ENCODE results near the gene NAIP. TPM values are rescaled to one million over a fixed set of nuclear protein-coding genes. Genes with fewer than 3 reads are reported as not detected.
"Not testable (repeated sequence)": the region's sequence is repeated elsewhere in the genome, so short reads cannot be mapped to it uniquely, and the experiment has no call there.

Gene NAIP
- total RNA-seq, result 10 to 100 TPM in 2 of 4 donors, 1 to 10 TPM in 2; 6.5 to 21.0 (median 12.8) TPM

GRCh38 chr5:71025289-71025953 lies at the start of gene NAIP:
Gene NAIP, minus strand, starts transcription at chr5:71025339. Its CDS starts 12,424 bp downstream, at chr5:71012915.
- H3K9me3 ChIP-seq; intact Hi-C loops (cut with DNase I): not testable (repeated sequence)
- no CpG with 5 or more reads among the region's 8 CpGs for WGBS

DNA sequence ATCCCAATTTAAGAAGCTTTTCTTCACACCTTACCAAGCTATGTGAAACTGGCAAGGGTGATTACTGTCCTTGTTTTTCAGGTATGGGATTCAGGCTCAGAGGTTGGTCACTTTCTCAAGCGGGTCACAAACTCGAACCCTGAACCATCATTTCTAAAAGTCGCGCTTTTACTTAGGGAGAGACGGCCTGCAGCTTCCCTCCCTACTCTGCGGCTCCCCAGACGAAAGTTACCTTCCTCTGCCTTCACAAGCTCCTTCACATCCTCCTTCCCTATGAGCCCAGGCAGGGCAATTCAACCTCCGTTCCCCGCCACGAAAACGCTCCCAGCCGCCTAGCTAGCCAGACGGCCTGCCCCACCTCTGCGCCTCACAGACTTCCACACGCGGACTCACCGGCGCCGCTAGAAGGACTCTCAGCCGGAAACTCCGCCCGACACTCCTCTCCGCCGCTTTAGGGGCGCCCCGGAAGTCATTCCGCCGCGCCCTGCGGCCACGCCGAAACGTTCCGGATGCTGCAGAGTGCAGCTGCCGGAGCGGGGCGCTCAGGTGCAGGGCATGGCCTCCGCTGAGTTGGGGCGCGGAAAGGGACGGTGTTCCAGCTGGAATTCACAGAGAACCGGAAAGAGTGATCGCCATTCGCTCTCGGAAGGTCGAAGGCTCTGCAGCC lies 42.3 kb upstream of the NAIP start, which contains the start of gene GTF2H2:
GTF2H2 (minus strand) TSS at position 415 of the 667 bp plus-strand sequence. CDS start 4,913 bp downstream, outside the sequence.
- H3K27me3 ChIP-seq; H3K36me3 ChIP-seq; H3K4me1 ChIP-seq; H3K9me3 ChIP-seq; H3K4me3 ChIP-seq; intact Hi-C loops (cut with DNase I); DNase-seq (ENCODE audit: extremely low spot score); H3K27ac ChIP-seq (replicated peaks in 1 of 4): not testable (repeated sequence)
- no CpG with 5 or more reads among the region's 46 CpGs for WGBS

More at GRCh38 chr5:71025289-71025953, at the start of gene NAIP:
- H3K27ac ChIP-seq (replicated peaks in 1 of 4); H3K36me3 ChIP-seq; H3K27me3 ChIP-seq; H3K4me1 ChIP-seq; DNase-seq (ENCODE audit: extremely low spot score); H3K4me3 ChIP-seq: not testable (repeated sequence)

DNA sequence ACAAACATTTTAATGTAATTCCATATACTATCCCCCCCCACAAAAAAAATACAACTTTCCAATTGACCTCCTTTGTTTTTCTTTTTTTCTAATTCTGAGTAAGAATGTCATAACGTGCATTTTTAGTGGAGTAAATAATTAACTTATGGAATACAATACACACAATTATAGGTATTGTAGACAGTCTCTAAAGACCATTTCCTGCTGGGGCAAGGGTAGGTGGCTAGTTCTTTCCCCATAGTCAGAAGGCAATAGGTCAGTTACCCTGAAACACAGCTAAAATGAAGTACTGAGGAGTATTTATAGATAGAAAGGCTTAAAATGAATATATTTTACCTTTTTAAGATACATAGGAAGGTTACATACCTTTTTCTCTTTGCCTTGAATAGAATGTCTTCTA lies 36.2 kb upstream of the NAIP start:
- H3K36me3 ChIP-seq; H3K9me3 ChIP-seq; H3K27me3 ChIP-seq; DNase-seq (ENCODE audit: extremely low spot score); H3K4me1 ChIP-seq; intact Hi-C loops (cut with DNase I); H3K4me3 ChIP-seq; H3K27ac ChIP-seq (replicated peaks in 1 of 4): not testable (repeated sequence)
- WGBS, result no CpG with 5 or more reads among the region's 1 CpG

GRCh38 chr5:71059426-71059825 lies 34.3 kb upstream of the NAIP start:
- intact Hi-C loops (cut with DNase I); DNase-seq (ENCODE audit: extremely low spot score); H3K4me1 ChIP-seq; H3K4me3 ChIP-seq; H3K36me3 ChIP-seq; H3K9me3 ChIP-seq; H3K27ac ChIP-seq (replicated peaks in 1 of 4); H3K27me3 ChIP-seq: not testable (repeated sequence)
- WGBS, result no CpG with 5 or more reads among the region's 3 CpGs

DNA sequence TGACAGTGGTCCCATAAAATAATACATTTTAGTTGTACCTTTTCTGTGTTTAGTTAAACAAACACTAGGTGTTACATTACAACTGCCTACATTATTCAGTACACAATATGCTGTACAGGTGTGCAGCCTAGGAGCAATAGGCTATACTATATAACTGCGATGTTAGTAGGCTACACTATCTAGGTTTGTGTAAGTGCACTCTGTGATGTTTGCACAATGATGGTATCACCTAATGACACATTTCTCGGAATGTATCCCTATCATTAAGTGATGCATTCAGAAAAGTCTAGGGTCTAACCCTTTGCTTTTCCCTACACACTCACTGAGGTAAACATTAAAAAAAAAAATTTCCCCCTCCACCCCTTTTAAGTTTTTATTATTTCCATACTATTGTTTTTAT lies 19.7 kb upstream of the NAIP start:
- WGBS, result 80% methylated on average over 1 of the region's 2 CpGs

DNA sequence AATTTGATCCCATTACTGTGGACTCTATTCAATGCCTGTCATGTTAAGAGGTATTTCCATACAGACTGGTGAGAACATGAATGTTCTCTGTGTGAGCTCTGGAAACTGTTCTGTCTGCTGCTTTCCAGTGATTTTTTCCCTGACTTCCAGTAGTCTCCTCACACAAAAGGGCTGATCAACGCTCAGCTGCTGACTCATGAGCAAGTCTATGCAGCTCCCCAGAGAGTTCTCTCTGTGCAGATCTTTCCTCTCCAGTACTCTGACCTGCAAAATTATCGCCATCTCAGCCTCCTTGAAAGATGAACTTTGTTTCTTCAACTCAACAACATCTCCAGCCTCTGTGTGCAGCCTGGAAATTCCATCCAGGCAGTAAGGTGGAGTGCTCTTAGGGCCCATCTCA lies 19.0 kb upstream of the NAIP start:
- intact Hi-C loops (cut with DNase I); H3K9me3 ChIP-seq; H3K4me3 ChIP-seq; H3K27ac ChIP-seq (replicated peaks in 1 of 4); H3K27me3 ChIP-seq; H3K36me3 ChIP-seq; H3K4me1 ChIP-seq; DNase-seq (ENCODE audit: extremely low spot score): not testable (repeated sequence)
- WGBS, result no CpG with 5 or more reads among the region's 2 CpGs

More for the DNA sequence above, 19.7 kb upstream of the NAIP start:
- H3K9me3 ChIP-seq; H3K4me1 ChIP-seq; DNase-seq (ENCODE audit: extremely low spot score); H3K36me3 ChIP-seq; H3K27ac ChIP-seq (replicated peaks in 1 of 4); H3K4me3 ChIP-seq; intact Hi-C loops (cut with DNase I); H3K27me3 ChIP-seq: not testable (repeated sequence)

DNA sequence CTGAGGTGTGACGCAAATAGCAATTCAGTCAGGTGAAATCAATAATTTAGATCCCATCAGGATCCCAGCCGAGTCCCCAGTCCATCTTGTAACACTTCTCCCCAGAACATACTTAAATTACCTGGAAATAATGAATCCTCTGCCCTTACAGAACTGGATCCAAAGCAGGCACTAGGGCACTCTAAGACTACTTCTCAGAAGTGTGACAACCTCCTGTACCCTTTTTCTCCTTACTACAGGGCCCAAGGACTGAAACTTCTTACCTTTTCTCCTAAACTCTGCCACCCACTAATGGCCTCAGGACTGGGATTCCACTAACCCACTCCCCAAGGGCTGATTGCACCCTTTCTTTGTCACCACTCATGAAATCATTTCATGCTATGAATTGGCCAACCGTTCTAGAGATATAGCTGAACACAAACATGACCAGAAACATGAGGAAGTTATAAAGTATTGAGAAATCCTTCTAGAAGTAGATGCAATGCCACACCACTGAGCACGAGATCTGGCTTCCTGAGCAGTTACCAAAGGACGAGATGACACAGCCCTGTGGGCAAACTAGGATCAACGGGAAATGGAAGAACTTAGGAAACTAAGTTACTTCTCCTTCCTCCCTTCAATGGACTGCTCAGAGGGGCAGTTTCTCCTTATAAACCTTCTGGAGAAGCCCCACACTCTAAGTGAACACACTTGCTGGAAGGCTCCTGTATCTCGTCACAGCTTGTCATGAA lies 6.1 kb upstream of the NAIP start:
- intact Hi-C loops (cut with DNase I); H3K9me3 ChIP-seq; H3K4me3 ChIP-seq; DNase-seq (ENCODE audit: extremely low spot score); H3K27me3 ChIP-seq; H3K4me1 ChIP-seq; H3K27ac ChIP-seq (replicated peaks in 1 of 4); H3K36me3 ChIP-seq: not testable (repeated sequence)
- WGBS, result no CpG with 5 or more reads among the region's 7 CpGs

DNA sequence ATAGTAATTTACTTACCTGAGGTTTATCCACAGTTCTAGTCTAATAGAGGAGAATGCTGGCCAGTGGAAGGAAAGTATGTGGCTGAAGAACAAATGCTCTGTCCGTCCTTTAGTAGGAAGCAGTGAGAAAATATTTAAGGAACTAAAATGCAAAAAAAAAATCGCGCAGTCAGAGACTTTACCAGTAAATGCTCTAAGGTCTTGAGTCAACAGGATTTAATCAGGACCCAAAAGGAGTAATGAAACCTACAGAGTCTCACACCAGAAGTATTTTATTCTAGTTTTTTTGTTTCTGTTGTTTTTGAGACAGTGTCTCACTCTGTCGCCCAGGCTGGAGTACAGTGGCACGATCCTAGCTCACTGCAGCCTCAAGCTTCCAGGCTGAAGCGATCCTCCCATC lies 4.5 kb downstream of the NAIP start:
- H3K27ac ChIP-seq (replicated peaks in 1 of 4); H3K4me3 ChIP-seq; H3K9me3 ChIP-seq; H3K36me3 ChIP-seq; H3K27me3 ChIP-seq; intact Hi-C loops (cut with DNase I); H3K4me1 ChIP-seq; DNase-seq (ENCODE audit: extremely low spot score): not testable (repeated sequence)
- WGBS, result no CpG with 5 or more reads among the region's 6 CpGs

DNA sequence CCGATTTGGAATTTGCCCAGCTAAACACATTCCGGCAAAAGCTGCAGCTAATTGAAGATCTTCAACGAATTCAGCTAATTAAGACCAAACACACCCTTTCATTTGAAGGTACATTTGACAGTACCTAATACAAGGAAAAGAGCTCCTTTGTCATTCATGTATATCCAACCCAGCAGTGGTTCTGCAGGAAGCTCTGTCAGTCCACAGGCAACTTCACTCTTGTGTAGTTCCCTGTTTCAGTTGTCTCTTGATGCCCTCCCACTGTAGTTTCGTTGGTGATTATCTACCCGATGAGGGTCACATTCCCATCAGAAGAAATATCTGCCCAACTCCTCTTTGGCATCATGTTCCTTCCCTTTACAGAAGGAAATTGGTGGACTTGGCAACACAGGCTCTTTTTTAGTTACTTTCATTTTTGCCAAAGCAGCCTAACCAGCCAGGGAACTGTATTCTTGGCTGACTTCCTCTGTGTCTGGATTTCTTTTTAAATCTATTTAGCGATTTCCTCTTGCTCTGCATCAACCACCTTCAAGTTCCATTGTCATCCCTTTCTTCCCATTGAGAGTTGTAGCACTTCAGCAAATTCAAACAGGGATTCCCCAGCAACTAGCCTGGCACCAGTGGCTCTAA lies 6.6 kb downstream of the NAIP start:
- H3K27me3 ChIP-seq; H3K9me3 ChIP-seq; H3K27ac ChIP-seq (replicated peaks in 1 of 4); H3K4me1 ChIP-seq; DNase-seq (ENCODE audit: extremely low spot score); intact Hi-C loops (cut with DNase I); H3K36me3 ChIP-seq; H3K4me3 ChIP-seq: not testable (repeated sequence)
- WGBS, result no CpG with 5 or more reads among the region's 6 CpGs

Measured in esophagus muscularis mucosa (tissue), 4 donors.